ENCODE measurements around the gene FBLIM1.
"Not testable (repeated sequence)": the region's sequence is repeated elsewhere in the genome, so short reads cannot be mapped to it uniquely, and the experiment has no call there.

The FBLIM1 gene

GRCh38 chr1:15768388-15768787, 9.8 kb downstream of the FBLIM1 start:
- no peak for DNase-seq (ENCODE audit: low read depth)

GRCh38 chr1:15770313-15770962, 11.8 kb downstream of the FBLIM1 start:
- DNase-seq (ENCODE audit: low read depth) = no peak

- DNase-seq (ENCODE audit: low read depth) = no peak
Measured at GRCh38 chr1:15771836-15772515, 13.4 kb downstream of the FBLIM1 start.

DNA sequence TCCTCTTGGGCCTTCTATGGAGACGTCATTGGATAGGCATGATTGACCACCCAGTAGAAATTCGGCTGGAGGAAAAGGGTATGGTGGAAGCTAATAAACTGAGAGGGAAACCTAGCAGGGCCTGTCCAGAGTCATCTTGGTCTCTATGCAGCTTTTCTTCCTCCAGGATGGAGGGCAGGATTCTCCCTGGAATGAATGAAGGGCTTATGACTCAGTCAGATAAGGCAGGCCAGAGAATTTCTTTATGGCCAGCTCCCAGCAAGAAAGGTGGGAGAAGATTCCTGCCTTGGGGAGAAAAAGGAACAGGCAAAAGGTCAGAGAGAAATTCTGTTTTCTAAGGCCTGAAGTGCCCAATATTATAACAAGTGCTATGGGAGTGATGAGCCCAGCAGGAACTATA, 17.1 kb downstream of the FBLIM1 start:
- DNase-seq (ENCODE audit: low read depth) = no peak

- DNase-seq (ENCODE audit: low read depth) = no peak
Measured at GRCh38 chr1:15777909-15778707, 19.5 kb downstream of the FBLIM1 start.

DNA sequence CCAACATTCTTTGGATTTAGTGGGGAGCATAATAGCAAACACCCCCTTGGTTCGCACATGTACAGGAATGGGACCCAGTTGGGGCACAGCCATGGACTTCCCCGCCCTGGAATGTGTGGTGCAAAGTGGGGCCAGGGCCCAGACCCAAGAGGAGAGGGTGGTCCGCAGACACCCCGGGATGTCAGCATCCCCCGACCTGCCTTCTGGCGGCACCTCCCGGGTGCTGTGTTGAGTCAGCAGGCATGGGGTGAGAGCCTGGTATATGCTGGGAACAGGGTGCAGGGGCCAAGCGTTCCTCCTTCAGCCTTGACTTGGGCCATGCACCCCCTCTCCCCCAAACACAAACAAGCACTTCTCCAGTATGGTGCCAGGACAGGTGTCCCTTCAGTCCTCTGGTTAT, 27.1 kb downstream of the FBLIM1 start:
- no peak for DNase-seq (ENCODE audit: low read depth)

DNA sequence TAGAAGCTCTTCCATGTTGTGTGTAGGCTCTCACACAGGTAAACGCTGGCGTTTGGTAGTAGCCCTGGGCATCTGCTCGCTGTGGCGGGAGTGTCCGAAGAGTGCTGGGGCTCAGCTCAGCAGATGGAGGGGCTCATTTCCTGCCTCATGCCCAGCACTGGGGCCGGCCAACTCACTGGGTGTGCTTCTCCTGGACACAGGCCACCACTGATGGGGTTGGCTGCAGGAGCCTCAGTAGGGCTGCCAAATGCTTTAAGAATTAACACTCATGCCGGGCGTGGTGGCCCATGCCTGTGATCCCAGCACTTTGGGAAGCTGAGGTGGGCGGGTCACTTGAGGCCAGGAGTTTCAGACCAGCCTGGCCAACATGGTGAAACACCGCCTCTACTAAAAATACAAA, 28.0 kb downstream of the FBLIM1 start:
- DNase-seq (ENCODE audit: low read depth) = no peak

- DNase-seq (ENCODE audit: low read depth) = no peak
Measured at GRCh38 chr1:15788624-15789301, 30.2 kb downstream of the FBLIM1 start.

GRCh38 chr1:15796086-15796462, 37.5 kb downstream of the FBLIM1 start:
- no peak for DNase-seq (ENCODE audit: low read depth)

DNA sequence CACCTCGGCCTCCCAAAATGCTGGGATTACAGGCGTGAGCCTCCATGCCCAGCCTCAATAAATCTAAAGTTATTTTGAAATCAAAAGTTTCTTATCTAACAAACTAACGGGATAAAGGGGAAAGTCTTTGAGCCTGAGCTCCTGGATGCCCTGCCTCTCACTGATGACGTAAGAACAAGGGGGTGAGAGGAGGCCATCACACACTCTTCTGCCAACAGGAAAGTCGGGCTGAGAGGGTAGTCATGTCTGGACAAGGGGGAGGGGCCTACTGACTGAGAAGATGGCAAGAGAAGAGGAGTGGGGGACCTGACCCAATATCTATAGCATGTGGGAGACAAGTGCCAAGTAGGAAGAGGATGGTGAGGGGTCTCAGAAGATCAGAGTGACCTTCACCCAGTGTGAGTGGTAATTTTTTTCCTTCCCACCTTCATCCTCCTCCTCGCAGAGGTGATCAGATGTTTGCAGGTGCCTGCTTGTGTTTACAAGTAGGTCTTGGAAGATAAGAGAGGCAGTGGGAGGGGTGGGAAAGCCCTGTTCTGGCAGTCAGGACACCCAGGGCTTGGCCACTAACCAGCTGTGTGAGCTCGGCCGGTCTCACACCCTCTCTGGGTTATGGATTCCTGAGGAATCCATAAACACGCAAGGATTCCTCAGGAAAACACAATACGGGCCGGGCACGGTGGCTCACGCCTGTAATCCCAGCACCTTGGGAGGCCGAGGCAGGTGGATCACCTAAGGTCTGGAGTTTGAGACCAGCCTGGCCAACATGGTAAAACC, 39.2 kb downstream of the FBLIM1 start:
- DNase-seq (ENCODE audit: low read depth) = no peak

DNA sequence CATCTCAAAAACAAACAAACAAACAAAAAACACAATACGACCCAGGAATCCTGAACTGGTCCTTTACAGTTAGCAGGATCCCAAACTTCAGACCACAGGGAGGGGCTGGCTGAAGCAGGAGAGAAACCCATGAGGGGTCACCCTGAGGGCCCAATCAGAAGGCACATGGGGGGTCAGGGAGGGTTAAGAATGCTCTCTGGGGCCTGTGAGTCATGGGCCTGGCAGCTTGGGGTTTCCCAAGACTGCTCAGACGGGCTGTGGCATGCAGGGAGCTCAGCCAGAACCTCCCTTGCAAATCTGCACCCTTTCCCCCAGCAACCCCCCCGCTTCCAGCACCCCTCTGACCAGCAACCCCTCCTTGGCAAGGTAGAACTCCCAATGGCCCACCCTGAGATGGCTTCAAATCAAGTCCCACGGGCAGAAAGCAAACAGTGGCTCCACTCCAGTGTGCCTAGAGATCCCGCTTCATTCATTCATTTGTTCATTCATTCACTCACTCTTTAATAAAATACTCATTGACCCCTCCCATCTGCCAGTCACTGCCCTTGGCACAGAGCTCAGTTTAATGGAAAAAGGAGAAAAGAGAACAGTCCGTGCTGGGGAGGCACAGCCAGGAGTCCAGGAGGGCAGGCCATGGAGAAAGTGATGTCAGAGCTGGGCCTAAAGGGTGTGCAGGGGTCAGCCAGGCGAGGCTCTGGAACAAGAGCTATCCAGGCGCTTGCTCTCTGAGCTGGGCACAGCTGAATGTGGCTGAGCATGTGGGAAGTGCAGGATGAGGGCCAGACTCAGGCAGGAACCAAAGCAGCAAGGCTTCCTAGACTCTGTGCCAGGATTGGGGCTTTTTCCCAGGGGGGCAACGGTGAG, 40.6 kb downstream of the FBLIM1 start:
- DNase-seq (ENCODE audit: low read depth) = peak; percentile 98

GRCh38 chr1:15799928-15800835, 41.6 kb downstream of the FBLIM1 start:
- DNase-seq (ENCODE audit: low read depth) = peak; percentile 76

DNA sequence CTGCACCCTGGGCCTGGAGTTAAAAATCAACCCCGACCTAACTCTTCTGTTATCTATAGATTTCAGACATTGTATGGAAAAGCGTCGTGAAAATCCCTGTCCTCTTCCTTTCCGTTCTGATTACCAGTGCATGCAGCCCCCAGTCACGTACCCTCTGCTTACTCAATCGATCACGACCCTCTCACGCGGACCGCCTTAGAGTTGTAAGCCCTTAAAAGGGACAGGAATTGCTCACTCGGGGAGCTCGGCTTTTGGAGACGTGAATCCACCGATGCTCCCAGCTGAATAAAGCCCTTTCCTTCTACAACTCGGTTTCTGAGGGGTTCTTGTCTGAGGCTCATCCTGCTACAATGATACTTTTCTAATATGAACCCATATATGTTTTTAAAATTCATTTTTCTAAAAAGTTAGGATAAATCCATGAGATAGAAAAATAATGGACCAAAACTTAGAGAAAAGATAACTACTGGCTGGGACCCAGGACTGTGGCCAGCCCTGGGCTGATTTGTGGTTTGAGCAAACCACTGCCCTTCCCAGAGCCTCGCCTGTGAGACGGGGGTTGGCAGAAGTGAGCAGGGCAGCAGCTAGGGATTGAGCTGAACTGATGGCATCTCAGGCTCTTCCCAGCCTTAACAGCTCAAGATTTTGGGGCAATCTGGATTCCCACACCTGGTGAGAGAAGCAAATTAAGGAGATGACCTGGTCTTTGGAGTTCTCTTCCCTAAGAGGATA, 43.8 kb downstream of the FBLIM1 start:
- DNase-seq (ENCODE audit: low read depth) = no peak

DNA sequence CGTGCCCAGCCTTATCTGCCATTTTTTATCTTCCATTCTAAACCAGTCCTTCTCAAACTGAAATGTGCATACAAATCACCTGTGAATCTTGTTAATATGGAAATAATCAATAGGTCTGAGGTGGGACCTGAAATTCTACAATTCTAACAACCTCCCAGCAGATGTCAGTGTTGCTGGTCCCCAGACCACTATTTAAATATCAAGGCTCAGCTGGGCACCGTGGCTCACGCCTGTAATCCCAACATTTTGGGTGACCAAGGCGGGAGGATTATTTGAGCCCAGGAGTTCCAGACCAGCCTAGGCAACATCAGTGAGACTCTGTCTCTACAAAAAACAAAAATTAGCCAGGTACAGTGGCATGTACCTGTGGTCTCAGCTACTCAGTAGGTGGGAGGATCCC, 44.8 kb downstream of the FBLIM1 start:
- DNase-seq (ENCODE audit: low read depth) = no peak

DNA sequence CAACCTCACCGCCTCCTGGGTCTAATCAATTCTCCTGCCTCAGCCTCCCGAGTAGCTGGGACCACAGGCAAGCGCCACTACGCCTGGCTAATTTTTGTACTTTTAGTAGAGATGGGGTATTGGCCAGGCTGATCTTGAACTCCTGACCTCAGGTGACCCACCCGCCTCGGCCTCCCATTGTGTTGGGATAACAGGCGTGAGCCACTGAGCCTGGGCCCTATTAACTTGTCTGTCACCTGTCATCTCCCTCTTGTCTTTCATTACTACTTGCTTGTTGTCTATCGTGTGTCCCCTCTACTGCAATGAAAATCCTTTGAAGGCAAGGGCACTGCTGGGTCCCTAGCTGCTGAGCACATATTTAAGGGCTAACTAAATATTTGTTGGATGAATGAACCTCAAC, 45.5 kb downstream of the FBLIM1 start:
- no peak for DNase-seq (ENCODE audit: low read depth)

GRCh38 chr1:15807121-15807520, 48.5 kb downstream of the FBLIM1 start:
- no peak for DNase-seq (ENCODE audit: low read depth)

DNA sequence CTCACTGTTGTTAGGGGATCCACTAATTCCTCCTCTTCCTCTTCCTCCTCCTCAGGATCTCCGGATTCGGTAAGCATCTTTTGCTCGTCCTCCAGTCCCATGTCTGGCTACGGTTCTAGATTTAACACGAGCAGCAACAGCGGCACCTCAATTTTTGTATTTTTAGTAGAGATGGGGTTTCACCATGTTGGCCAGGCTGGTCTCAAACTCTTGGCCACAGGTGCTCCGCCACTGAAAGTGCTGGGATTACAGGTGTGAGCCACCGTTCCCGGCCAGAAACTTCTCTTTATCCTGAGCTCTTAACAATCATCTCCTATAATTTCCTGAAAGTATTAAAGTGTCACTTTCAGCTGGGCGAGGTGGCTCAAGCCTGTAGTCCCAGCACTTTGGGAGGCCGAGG, 49.0 kb downstream of the FBLIM1 start, which contains the start of gene UQCRHL:
Gene UQCRHL (minus strand): TSS at position 101 of the 400 bp plus-strand sequence. CDS start 0 bp downstream, at position 101.
- DNase-seq (ENCODE audit: low read depth) = not testable (repeated sequence)

DNA sequence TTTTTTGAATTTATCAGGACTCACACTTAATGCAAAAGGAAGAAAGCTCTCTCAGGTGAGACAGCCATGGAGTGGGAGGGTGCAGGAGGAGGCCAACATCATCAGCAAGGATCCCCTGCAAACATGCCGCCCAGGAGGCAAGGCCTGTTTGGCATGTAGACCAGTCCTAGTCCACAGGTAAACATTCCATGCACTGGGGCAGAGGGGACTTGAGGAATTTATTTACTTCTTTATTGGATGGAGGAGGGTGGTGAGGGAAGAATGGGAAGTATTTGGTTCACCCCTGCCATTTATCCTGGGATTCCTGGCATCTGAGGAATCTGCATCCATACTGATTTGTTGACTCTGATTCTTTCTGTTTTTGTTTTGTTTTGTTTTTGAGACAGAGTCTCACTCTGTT, 50.4 kb downstream of the FBLIM1 start:
- DNase-seq (ENCODE audit: low read depth) = no peak

DNA sequence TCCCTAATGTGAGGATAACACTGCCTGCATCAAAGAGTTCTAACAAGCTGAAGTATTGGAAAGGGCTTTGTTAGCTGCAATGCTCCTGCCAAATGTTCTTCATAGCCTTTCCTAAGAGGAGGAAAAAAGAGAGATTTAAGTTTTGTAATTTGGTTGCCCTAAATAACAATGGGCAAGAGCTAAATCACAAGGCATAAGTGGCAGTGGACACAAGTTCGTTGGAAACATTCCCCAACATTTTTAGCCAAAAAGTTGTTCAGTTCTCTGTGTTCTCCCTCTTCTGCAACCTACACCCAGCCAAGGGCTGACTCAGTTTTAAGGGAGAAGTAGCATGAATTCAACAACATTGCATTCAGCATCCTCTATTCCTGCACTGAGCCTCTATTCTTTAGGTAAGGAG, 51.5 kb downstream of the FBLIM1 start:
- no peak for DNase-seq (ENCODE audit: low read depth)

Measured in HS-5 (cell line).